ENCODE measurements around the gene TMTC2.

The TMTC2 gene

GRCh38 chr12:83089575-83089974 lies 402.9 kb downstream of the TMTC2 start:
- Histone ChIP-seq H3K4me2 (ENCODE audit: low read length) (no peak overlapping the region), H3K9me2 (ENCODE audit: low read depth, low read length) (no peaks in the 10 kb centered on the region), H2AFZ (ENCODE audit: low read length) (no peak overlapping the region), H3K4me3 (ENCODE audit: low read depth, low read length, poor library complexity, severe bottlenecking) (no peak overlapping the region), H3K9me3 (ENCODE audit: low read length) (no peaks in the 10 kb centered on the region), H4K20me1 (ENCODE audit: insufficient read depth, low read length) (no peaks in the 10 kb centered on the region), H3K27me3 (ENCODE audit: insufficient read depth, low read length) (no peaks in the 10 kb centered on the region), H3K79me2 (ENCODE audit: insufficient read depth, low read length) (no peaks in the 10 kb centered on the region), H3F3A (ENCODE audit: insufficient read depth, low read length) (no peaks in the 10 kb centered on the region), H3K9ac (ENCODE audit: low read length) (no peak overlapping the region), H3K4me1 (ENCODE audit: insufficient read depth, low read length, severe bottlenecking) (no peaks in the 10 kb centered on the region), H3K36me3 (ENCODE audit: insufficient read depth, low read length) (no peaks in the 10 kb centered on the region), H3K27ac (ENCODE audit: low read depth, low read length, poor library complexity, severe bottlenecking) (no peak overlapping the region)
- no peak for TF ChIP-seq EZH2 (IDR thresholded peaks at IDR 0.05; ENCODE audit: borderline replicate concordance, low read length)
- TF ChIP-seq CTCF (IDR thresholded peaks at IDR 0.05; ENCODE audit: low read length) = no peak

DNA sequence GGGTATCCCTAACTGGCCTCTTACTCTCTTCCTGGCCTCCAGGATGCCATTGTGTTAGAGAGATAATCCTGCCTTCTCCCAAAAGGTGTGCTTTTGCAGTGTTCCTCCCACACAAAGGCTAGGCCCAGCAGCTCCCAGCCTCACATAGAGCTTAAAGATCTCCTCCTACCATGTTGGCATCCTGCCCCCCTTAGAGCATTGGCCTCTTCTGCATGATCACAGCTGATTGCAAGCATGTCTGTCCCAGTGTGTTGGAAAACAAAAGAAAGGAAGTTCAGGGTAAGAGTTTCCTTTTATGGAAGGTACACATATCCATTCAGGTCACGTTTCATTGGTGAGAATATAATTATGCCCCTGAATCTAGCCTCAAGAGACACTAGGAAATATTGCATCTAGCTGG lies 405.4 kb downstream of the TMTC2 start:
- Histone ChIP-seq H3K4me2 (ENCODE audit: low read length) (no peak overlapping the region), H4K20me1 (ENCODE audit: insufficient read depth, low read length) (no peaks in the 10 kb centered on the region), H3K9ac (ENCODE audit: low read length) (no peak overlapping the region), H3K36me3 (ENCODE audit: insufficient read depth, low read length) (no peaks in the 10 kb centered on the region), H2AFZ (ENCODE audit: low read length) (no peak overlapping the region), H3K9me2 (ENCODE audit: low read depth, low read length) (no peaks in the 10 kb centered on the region), H3K27ac (ENCODE audit: low read depth, low read length, poor library complexity, severe bottlenecking) (no peak overlapping the region), H3K27me3 (ENCODE audit: insufficient read depth, low read length) (no peaks in the 10 kb centered on the region), H3K9me3 (ENCODE audit: low read length) (no peaks in the 10 kb centered on the region), H3K4me1 (ENCODE audit: insufficient read depth, low read length, severe bottlenecking) (no peaks in the 10 kb centered on the region), H3K79me2 (ENCODE audit: insufficient read depth, low read length) (no peaks in the 10 kb centered on the region), H3F3A (ENCODE audit: insufficient read depth, low read length) (no peaks in the 10 kb centered on the region), H3K4me3 (ENCODE audit: low read depth, low read length, poor library complexity, severe bottlenecking) (no peak overlapping the region)
- TF ChIP-seq EZH2 (IDR thresholded peaks at IDR 0.05; ENCODE audit: borderline replicate concordance, low read length) = no peak
- no peak for TF ChIP-seq CTCF (IDR thresholded peaks at IDR 0.05; ENCODE audit: low read length)

- H3K9me2 ChIP-seq (ENCODE audit: low read depth, low read length) = no peaks in the 10 kb centered on the region
- no peaks in the 10 kb centered on the region for H3K9me3 ChIP-seq (ENCODE audit: low read length)
- TF ChIP-seq CTCF (IDR thresholded peaks at IDR 0.05; ENCODE audit: low read length) (no peak), EZH2 (IDR thresholded peaks at IDR 0.05; ENCODE audit: borderline replicate concordance, low read length) (no peak)
- no peak overlapping the region for H3K27ac ChIP-seq (ENCODE audit: low read depth, low read length, poor library complexity, severe bottlenecking)
- H3K4me3 ChIP-seq (ENCODE audit: low read depth, low read length, poor library complexity, severe bottlenecking) = no peak overlapping the region
- H4K20me1 ChIP-seq (ENCODE audit: insufficient read depth, low read length) = no peaks in the 10 kb centered on the region
- H3K27me3 ChIP-seq (ENCODE audit: insufficient read depth, low read length) = no peaks in the 10 kb centered on the region
- H2AFZ ChIP-seq (ENCODE audit: low read length) = no peak overlapping the region
- H3F3A ChIP-seq (ENCODE audit: insufficient read depth, low read length) = no peaks in the 10 kb centered on the region
- no peak overlapping the region for H3K9ac ChIP-seq (ENCODE audit: low read length)
- H3K79me2 ChIP-seq (ENCODE audit: insufficient read depth, low read length) = no peaks in the 10 kb centered on the region
- H3K4me2 ChIP-seq (ENCODE audit: low read length) = no peak overlapping the region
- H3K36me3 ChIP-seq (ENCODE audit: insufficient read depth, low read length) = no peaks in the 10 kb centered on the region
- no peaks in the 10 kb centered on the region for H3K4me1 ChIP-seq (ENCODE audit: insufficient read depth, low read length, severe bottlenecking)
Observed at GRCh38 chr12:83092606-83093005, 405.9 kb downstream of the TMTC2 start.
